Activated CD4-positive, alpha-beta T cell treated with anti-CD3 and anti-CD28 coated beads, Interleukin-2, amount 10 ng/mL, durations not matched to agents 24 days and 14 days (primary cell): ENCODE measurements around the gene TPT1. TPM values are rescaled to one million over a fixed set of nuclear protein-coding genes. Genes with fewer than 3 reads are reported as not detected.
"Not testable (repeated sequence)": the region's sequence is repeated elsewhere in the genome, so short reads cannot be mapped to it uniquely, and the experiment has no call there.

Experiments used
- DNase-seq: peaks from one replicate; pipeline ENCODE4 v3.0.0; 2022
- H3K27ac Mint-ChIP-seq: one replicate; pipeline ENCODE4 v1.8.0; 2022; ENCODE audit warnings: mild to moderate bottlenecking, mixed read lengths
- H3K27me3 Mint-ChIP-seq: one replicate; pipeline ENCODE4 v1.8.0; 2022; ENCODE audit warnings: mixed read lengths
- H3K36me3 Mint-ChIP-seq: one replicate; pipeline ENCODE4 v1.8.0; 2022; ENCODE audit warnings: low read depth, mild to moderate bottlenecking, mixed read lengths
- H3K4me1 Mint-ChIP-seq: one replicate; pipeline ENCODE4 v1.8.0; 2021; ENCODE audit warnings: mixed read lengths
- H3K4me3 Mint-ChIP-seq: one replicate; pipeline ENCODE4 v1.8.0; 2022; ENCODE audit warnings: mild to moderate bottlenecking, moderate library complexity, mixed read lengths
- H3K9me3 Mint-ChIP-seq: one replicate; pipeline ENCODE4 v1.8.0; 2021; ENCODE audit warnings: mixed read lengths
- intact Hi-C: fragments of 100-400 bp; cut with micrococcal nuclease; formaldehyde crosslinking; loops from one replicate; pipeline ENCODE4 v1.15.1; 2023
- total RNA-seq: library from RNA; stranded (reverse); gene quantifications from 2 replicates; pipeline ENCODE4 v1.2.3, GENCODE V29; 2022

Gene TPT1
- 2,188 and 2,224 TPM in 2 replicates for total RNA-seq

DNA sequence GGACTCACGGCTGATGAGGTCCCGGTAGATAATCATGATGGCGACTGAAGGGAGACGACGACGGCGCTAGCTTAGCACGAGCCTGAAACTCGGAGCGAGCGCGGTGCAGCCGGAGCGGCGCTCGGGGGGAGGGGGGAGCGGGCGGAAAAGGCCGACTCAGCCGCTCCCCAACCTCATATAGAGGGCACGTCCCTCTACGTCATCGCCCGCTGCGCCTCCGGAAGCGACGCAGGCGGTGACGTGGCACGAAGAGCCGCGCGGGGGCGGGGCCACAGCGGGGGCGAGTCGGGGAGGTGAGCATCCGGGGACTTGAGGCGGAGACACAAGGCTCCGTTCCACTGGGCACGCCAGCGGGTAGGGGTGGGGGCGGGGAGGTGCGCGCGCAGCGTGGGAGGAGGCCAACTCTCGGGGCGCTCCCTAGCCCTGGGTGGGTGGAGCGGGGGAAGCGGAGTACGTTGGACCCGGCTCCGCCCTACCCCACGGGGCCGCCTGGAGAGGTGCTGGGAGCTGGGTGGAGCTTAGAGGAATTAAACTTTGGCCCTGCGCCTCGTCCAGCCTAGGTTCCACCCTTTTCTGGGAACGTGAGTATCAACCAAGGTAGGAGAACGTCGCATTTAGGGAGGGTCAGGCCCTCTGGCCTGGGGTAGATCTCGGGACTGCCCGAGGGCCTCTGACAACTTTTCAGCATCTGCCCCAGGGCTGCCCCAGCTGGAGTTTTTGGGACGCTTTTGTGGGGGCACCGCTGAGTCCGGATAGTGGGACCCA is at the start of gene TPT1:
Gene TPT1 (minus strand): TSS at position 150 of the 765 bp plus-strand sequence. CDS start 114 bp downstream, at position 36.
- peak; percentile 100 for DNase-seq
- peak within 1 kb of the TSS; percentile 99 for H3K27ac Mint-ChIP-seq
- no peaks in the 10 kb centered on the region for H3K27me3 Mint-ChIP-seq
- peaks cover 69% of the 10 kb centered on the region for H3K36me3 Mint-ChIP-seq
- no peaks in the 10 kb centered on the region for H3K9me3 Mint-ChIP-seq
- peak within 1 kb of the TSS; percentile 99 for H3K4me3 Mint-ChIP-seq
- H3K4me1 Mint-ChIP-seq = peaks cover 44% of the 10 kb centered on the region
- intact Hi-C loops = loop anchor here (1.0 to 10.0 kb wide), 8 partner anchors 26 to 1214 kb away; partner anchors contain the start of genes COG3, LCP1, LRCH1 and SLC25A30

DNA sequence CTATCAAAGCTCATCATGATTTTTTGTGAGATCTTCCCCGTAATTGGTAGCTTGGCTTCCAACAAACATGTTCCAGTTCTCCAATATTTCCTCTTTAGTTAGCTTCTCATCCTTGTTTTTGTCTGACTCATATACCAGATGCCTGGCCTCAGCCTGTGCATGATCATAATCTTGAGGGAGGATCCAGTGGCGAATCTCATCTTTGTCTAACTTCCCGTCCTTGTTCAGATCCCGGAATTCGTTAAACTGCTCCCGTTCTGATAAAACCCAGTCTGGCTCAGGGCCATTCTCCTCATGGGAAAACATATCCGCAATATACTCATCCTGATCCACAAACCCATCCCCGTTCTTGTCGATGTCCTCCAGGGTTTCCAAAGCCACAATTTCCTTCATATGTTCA is 49.4 kb upstream of the TPT1 start:
- intact Hi-C loops = loop anchor here (10.0 kb wide), 1 partner anchor 336 kb away; no protein-coding TSS in a partner anchor
- H3K4me1 Mint-ChIP-seq = peaks cover 11% of the 10 kb centered on the region
- peaks cover 39% of the 10 kb centered on the region for H3K36me3 Mint-ChIP-seq

DNA sequence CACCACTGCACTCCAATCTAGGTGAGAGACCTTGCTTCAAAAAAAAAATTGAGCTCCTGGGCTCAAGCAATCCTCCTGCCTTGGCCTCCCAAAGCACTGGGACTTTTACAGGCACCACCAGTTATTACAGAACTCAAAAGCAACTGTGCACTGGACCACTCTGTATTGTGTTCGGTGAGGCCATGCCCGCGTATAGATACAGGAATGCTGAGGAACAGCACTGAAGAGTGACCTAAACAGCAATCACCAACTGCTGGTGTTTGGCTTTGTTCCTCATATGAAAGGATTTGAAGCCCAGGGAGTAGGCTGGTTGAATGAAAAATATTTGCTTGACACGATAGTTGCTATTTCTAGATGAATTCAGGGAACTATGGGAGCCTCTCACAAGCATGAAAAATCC is 47.7 kb upstream of the TPT1 start:
- Mint-ChIP-seq H3K27me3 (no peaks in the 10 kb centered on the region), H3K4me3 (no peak overlapping the region), H3K36me3 (peaks cover 34% of the 10 kb centered on the region), H3K9me3 (no peaks in the 10 kb centered on the region), H3K4me1 (peaks cover 2% of the 10 kb centered on the region), H3K27ac (no peak overlapping the region)
- intact Hi-C loops = no loop called here
- DNase-seq = no peak

More for the DNA sequence above, 49.4 kb upstream of the TPT1 start:
- H3K27me3 Mint-ChIP-seq, H3K9me3 Mint-ChIP-seq, H3K4me3 Mint-ChIP-seq, DNase-seq, H3K27ac Mint-ChIP-seq: not testable (repeated sequence)

DNA sequence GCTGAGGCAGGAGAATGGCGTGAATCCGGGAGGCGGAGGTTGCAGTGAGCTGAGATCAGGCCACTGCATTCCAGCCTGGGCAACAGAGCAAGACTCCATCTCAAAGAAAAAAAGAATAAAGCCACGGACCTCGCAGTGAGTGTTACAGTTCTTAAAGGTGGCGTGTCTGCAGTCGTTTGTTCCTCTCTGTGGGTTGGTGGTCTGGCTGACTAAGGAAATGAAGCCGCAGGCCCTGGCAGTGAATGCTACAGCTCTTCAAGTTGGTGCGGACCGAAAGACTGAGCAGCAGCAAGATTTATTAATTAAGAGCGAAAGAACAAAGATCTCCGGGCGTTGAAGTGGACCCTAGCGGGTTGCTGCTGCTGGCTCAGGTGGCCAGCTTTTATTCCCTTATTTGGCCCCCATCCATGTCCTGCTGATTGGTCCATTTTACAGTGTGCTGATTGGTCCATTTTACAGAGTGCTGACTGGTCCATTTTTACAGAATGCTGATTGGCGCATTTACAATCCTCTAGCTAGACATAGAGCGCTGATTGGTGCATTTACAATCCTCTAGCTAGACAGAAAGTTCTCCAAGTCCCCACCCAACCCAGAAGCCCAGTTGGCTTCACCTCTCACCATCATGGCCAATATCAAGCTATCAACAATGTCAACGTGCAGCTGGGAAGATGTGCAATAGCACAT is 46.1 kb upstream of the TPT1 start:
- H3K4me1 Mint-ChIP-seq, H3K9me3 Mint-ChIP-seq, H3K27ac Mint-ChIP-seq, intact Hi-C loops, H3K27me3 Mint-ChIP-seq, DNase-seq, H3K4me3 Mint-ChIP-seq: not testable (repeated sequence)
- H3K36me3 Mint-ChIP-seq = peaks cover 28% of the 10 kb centered on the region

DNA sequence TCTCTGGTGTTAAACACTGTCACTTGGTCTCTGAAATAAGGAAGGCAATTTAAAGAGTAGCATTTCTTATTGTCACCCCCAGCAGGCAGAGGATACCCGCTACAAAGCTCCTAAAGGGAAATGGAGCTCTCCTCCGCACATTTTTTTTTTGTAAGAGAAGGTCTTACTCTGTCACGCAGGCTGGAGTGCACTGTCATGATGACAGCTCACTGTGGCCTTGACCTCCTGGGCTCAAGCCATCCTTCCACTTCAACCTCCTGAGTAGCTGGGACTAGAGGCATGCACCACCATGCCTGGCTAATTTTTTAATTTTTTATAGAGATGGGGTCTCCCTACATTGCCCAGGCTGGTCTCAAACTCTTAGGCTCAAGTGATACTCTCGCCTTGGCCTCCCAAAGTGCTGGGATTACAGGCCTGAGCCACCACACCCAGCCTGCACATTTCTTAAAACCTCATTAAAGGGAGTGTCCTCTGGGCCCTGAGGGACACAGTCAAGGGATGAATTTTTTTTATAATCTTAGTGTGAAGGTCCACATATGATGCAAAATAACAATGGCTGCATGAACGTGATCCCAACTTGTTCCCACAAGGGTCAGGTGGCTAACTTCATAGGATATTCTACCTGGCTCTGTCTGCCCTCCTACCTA is 45.0 kb upstream of the TPT1 start:
- Mint-ChIP-seq H3K4me1 (peaks cover 2% of the 10 kb centered on the region), H3K36me3 (peaks cover 25% of the 10 kb centered on the region), H3K9me3 (no peaks in the 10 kb centered on the region), H3K4me3 (no peak overlapping the region), H3K27me3 (no peaks in the 10 kb centered on the region), H3K27ac (no peak overlapping the region)
- DNase-seq = no peak
- intact Hi-C loops = no loop called here

DNA sequence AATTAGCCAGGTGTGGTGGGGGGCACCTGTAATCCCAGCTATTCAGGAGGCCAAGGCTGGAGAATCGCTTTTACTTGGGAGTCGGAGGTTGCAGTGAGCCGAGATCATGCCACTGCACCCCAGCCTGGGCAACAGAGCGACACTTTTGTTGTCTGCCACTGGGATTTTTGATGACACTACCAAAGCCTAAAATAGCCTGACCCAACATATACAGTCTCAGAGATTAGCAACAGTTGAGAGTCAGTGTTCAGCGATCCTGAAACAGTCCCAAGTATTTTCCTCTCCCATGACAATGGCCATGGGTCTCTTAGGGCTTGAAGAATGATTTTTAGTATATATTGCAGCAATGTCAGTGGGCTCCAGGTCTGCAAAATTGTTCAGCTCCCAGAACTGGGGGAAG is 44.3 kb upstream of the TPT1 start:
- no peak overlapping the region for H3K27ac Mint-ChIP-seq

DNA sequence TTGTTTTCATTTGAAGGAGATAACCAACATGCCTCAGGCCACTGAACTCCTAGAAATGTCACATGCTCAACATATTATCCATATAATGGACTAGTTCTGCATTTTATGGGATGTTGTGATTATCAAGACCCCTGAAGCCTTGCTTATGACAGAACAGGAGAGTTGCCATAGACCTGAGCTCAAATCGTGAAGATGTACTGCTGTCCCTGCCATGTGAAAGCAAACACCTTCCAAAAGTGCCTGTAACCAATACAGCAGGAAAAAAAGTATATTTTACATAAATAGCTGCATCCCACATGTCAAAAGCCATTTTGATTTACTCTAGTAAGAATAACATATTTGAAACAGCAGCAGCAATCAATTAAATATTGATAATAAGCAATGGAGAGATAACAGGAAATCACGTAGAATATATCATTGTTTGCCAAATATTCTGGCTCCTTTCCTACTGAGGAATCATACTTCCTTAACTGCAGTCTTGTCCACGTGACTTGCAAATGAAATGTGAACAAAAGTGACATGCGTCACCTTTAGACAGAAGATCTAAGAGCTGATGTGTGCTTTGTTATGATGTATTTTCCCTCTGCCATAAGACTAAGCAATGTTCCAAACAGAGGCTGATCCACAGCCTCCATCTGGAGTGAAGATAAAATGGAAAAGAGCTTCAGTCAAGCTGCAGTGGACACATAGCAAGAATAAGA is 43.6 kb upstream of the TPT1 start:
- H3K4me3 Mint-ChIP-seq = no peak overlapping the region
- peaks cover 21% of the 10 kb centered on the region for H3K36me3 Mint-ChIP-seq
- no peaks in the 10 kb centered on the region for H3K27me3 Mint-ChIP-seq
- no peaks in the 10 kb centered on the region for H3K9me3 Mint-ChIP-seq
- intact Hi-C loops = no loop called here
- peaks cover 2% of the 10 kb centered on the region for H3K4me1 Mint-ChIP-seq
- H3K27ac Mint-ChIP-seq = no peak overlapping the region
- DNase-seq = no peak

More for the DNA sequence above, 44.3 kb upstream of the TPT1 start:
- Mint-ChIP-seq H3K9me3 (no peaks in the 10 kb centered on the region), H3K27me3 (no peaks in the 10 kb centered on the region), H3K4me3 (no peak overlapping the region), H3K4me1 (peaks cover 2% of the 10 kb centered on the region), H3K36me3 (peaks cover 22% of the 10 kb centered on the region)
- intact Hi-C loops = no loop called here
- no peak for DNase-seq

DNA sequence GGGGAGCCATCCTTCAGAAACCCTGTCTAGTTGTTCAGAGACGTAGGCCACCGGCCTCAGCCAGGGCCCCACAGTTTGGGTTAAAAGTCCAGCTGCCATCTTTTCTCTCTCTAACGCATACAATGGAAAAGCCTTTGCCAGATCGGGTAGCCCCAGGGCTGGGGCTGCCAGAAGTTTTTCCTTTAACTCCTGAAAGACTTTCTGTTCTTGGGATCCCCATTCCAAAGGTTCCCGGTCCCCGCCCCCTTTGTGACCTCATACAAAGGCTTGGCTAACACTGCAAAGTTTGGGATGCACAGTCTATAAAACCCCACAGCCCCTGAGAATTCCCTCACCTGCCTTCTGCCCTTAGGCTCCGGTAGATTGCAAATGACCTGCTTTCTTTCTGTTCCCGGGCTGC is 41.8 kb upstream of the TPT1 start:
- H3K4me3 Mint-ChIP-seq, H3K4me1 Mint-ChIP-seq, intact Hi-C loops, H3K27me3 Mint-ChIP-seq, H3K27ac Mint-ChIP-seq, H3K9me3 Mint-ChIP-seq, DNase-seq: not testable (repeated sequence)
- H3K36me3 Mint-ChIP-seq = peaks cover 14% of the 10 kb centered on the region

DNA sequence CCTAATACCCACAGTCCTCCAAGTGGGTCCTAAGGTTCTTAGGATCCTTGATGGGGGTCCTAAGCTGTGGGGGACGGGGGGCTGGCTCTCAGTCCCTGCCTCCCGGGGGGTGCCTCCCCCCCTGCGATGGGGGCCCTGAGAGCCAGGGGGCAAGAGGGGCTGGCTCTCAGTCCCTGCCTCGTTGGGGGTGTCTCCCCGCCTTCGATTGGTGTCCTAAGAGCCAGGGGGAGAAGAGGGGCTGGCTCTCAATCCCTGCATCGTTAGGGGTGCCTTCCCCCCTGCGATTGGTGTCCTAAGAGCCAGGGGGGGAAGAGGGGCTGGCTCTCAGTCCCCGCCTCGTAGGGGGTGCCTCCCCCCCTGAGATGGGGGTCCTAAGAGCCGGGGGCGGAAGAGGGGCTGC is 40.2 kb upstream of the TPT1 start:
- intact Hi-C loops = no loop called here
- no peaks in the 10 kb centered on the region for H3K27me3 Mint-ChIP-seq
- no peak for DNase-seq
- H3K9me3 Mint-ChIP-seq = no peaks in the 10 kb centered on the region
- H3K4me1 Mint-ChIP-seq = no peaks in the 10 kb centered on the region
- no peak overlapping the region for H3K4me3 Mint-ChIP-seq
- H3K27ac Mint-ChIP-seq = no peak overlapping the region
- H3K36me3 Mint-ChIP-seq = peaks cover 6% of the 10 kb centered on the region

DNA sequence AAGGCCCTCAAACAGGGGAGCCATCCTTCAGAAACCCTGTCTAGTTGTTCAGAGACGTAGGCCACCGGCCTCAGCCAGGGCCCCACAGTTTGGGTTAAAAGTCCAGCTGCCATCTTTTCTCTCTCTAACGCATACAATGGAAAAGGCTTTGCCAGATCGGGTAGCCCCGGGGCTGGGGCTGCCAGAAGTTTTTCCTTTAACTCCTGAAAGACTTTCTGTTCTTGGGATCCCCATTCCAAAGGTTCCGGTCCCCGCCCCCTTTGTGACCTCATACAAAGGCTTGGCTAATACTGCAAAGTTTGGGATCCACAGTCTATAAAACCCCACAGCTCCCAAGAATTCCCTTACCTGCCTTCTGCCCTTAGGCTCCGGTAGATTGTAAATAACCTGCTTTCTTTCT is 39.7 kb upstream of the TPT1 start:
- intact Hi-C loops, H3K27ac Mint-ChIP-seq: not testable (repeated sequence)

DNA sequence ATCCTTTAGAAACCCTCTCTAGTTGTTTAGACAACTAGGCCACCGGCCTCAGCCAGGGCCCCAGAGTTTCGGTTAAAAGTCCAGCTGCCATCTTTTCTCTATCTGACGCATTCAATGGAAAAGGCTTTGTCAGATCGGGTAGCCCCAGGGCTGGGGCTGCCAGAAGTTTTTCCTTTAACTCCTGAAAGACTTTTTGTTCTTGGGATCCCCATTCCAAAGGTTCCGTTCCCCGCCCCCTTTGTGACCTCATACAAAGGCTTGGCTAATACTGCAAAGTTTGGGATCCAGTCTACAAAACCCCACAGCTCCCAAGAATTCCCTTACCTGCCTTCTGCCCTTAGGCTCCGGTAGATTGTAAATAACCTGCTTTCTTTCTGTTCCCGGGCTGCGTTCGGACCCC is 38.5 kb upstream of the TPT1 start:
- not testable (repeated sequence) for H3K9me3 Mint-ChIP-seq

More for the DNA sequence above, 39.7 kb upstream of the TPT1 start:
- H3K4me3 Mint-ChIP-seq, H3K36me3 Mint-ChIP-seq, DNase-seq, H3K9me3 Mint-ChIP-seq, H3K4me1 Mint-ChIP-seq, H3K27me3 Mint-ChIP-seq: not testable (repeated sequence)

DNA sequence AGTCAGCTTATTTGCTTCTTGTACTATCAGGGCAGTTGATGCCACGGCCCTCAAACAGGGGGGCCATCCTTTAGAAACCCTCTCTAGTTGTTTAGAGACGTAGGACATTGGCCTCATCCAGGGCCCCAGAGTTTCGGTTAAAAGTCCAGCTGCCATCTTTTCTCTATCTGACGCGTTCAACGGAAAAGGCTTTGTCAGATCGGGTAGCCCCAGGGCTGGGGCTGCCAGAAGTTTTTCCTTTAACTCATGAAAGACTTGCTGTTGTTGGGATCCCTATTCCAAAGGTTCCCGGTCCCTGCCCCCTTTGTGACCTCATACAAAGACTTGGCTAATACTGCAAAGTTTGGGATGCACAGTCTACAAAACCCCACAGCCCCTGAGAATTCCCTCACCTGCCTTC is 37.8 kb upstream of the TPT1 start:
- intact Hi-C loops, H3K27ac Mint-ChIP-seq, H3K36me3 Mint-ChIP-seq, DNase-seq, H3K27me3 Mint-ChIP-seq, H3K9me3 Mint-ChIP-seq, H3K4me1 Mint-ChIP-seq, H3K4me3 Mint-ChIP-seq: not testable (repeated sequence)

More for the DNA sequence above, 38.5 kb upstream of the TPT1 start:
- H3K4me3 Mint-ChIP-seq, intact Hi-C loops, H3K27ac Mint-ChIP-seq, H3K36me3 Mint-ChIP-seq, H3K4me1 Mint-ChIP-seq, H3K27me3 Mint-ChIP-seq, DNase-seq: not testable (repeated sequence)

DNA sequence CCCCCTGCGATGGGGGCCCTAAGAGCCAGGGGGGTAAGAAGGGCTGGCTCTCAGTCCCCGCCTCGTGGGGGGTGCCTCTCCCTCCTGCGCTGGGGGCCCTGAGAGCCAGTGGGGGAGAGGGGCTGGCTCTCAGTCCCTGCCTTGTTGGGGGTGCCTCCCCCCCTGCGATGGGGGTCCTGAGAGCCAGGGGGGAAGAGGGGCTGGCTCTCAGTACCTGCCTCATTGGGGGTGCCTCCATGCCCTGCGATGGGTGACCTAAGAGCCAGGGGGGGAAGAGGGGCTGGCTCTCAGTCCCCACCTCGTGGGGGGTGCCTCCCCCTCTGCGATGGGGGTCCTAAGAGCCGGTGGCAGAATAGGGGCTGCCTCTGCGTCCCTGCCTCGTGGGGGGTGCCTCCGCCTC is 36.3 kb upstream of the TPT1 start:
- H3K4me1 Mint-ChIP-seq, DNase-seq, H3K4me3 Mint-ChIP-seq, H3K27me3 Mint-ChIP-seq, H3K9me3 Mint-ChIP-seq, H3K27ac Mint-ChIP-seq, intact Hi-C loops: not testable (repeated sequence)
- peaks cover 14% of the 10 kb centered on the region for H3K36me3 Mint-ChIP-seq
